Body of pancreas (tissue), 4 donors: Measurements from ENCODE around the gene FSCB. TPM values are rescaled to one million over a fixed set of nuclear protein-coding genes. Genes with fewer than 3 reads are reported as not detected.

ENCODE experiments used
- ATAC-seq: fragments of 150-250 bp; one replicate; pipeline ENCODE4 v1.9.1; 2016
- DNase-seq, 4 donors: peaks; one replicate each; pipeline ENCODE4 v3.0.0-alpha.2; 2019
- H3K27ac ChIP-seq, 4 donors: fragments of 200-600 bp; sonication (generic); 1 replicate in 3 of 4; 2 replicates in 1 of 4; pipeline versions ENCODE4 v1.5.1 to v1.6.1; 2016 to 2019; ENCODE audit warnings: mild to moderate bottlenecking in 1 of 4, mixed read lengths in 1 of 4, moderate library complexity in 1 of 4
- H3K27me3 ChIP-seq, 2 donors: fragments of 200-600 bp; sonication (generic); one replicate each; pipeline ENCODE4 v1.6.0; 2016; ENCODE audit warnings: mild to moderate bottlenecking in 1 of 2
- H3K36me3 ChIP-seq, 2 donors: fragments of 200-600 bp; sonication (generic); replicated peaks in 1 of 2; 2 replicates each; pipeline ENCODE4 v1.5.1; 2016; ENCODE audit warnings: low read depth in 2 of 2; ENCODE audit not compliant: insufficient read depth in 1 of 2
- H3K4me1 ChIP-seq: fragments of 200-600 bp; sonication (generic); one replicate; pipeline ENCODE4 v1.6.0; 2016
- H3K4me3 ChIP-seq, 2 donors: fragments of 200-600 bp; sonication (generic); 1 replicate in 1 of 2; 2 replicates in 1 of 2; pipeline ENCODE4 v1.5.1; 2016 to 2019
- H3K9me3 ChIP-seq, 3 donors: fragments of 200-600 bp; sonication (generic); 1 replicate in 2 of 3; 2 replicates in 1 of 3; pipeline ENCODE4 v1.5.1; 2016
- CTCF ChIP-seq, 7 experiments: fragments of 450-650 bp in 4 of 7; fragments of 200-600 bp in 3 of 7; sonication (generic) in 3 of 7; IDR thresholded peaks; one replicate each; pipeline ENCODE4 v1.5.1; 2016 to 2019; ENCODE audit warnings: antibody characterized with exemption in 7 of 7
- POLR2A ChIP-seq, 3 donors: fragments of 450-650 bp; IDR thresholded peaks; one replicate each; pipeline ENCODE4 v1.6.1; 2016; ENCODE audit warnings: antibody characterized with exemption in 3 of 3, mild to moderate bottlenecking in 2 of 3
- WGBS, 2 donors: methylation state at CpG; one replicate each; pipeline ENCODE4 v1.1.5; 2017; 5-methylcytosine and 5-hydroxymethylcytosine counted together
- intact Hi-C: fragments of 100-400 bp; cut with DNase I; formaldehyde crosslinking; loops from one replicate; pipeline ENCODE4 v1.15.1; 2023
- total RNA-seq, 2 donors: library from RNA; depleted of rRNA; stranded (reverse); fragments of >200 nt; gene quantifications; one replicate each; pipeline ENCODE4 v1.1.0, GENCODE V29; 2016

FSCB gene
- total RNA-seq, 2 donors from 2014 or later, result under 0.01 TPM; not detected in 1

GRCh38 chr14:44463356-44464004, 43.6 kb downstream of the FSCB start:
- Histone ChIP-seq H3K4me1 (no peaks in the 10 kb centered on the region), H3K36me3 (no peaks in the 10 kb centered on the region), H3K9me3 (no peaks in the 10 kb centered on the region), H3K27ac (no peak overlapping the region), H3K4me3 (no peak overlapping the region), H3K27me3 (no peaks in the 10 kb centered on the region)
- intact Hi-C loops, result no loop called here
- DNase-seq (no peak), ATAC-seq (no peak)
- 59 to 61% methylated on average over 4 of the region's 4 CpGs for WGBS, 2 donors
- TF ChIP-seq POLR2A (IDR thresholded peaks at IDR 0.05) (no peak), CTCF (IDR thresholded peaks at IDR 0.05) (no peak)

- ATAC-seq (no peak), DNase-seq (no peak)
- Histone ChIP-seq H3K4me3 (no peak overlapping the region), H3K36me3 (no peaks in the 10 kb centered on the region), H3K4me1 (no peaks in the 10 kb centered on the region), H3K27ac (no peak overlapping the region), H3K27me3 (no peaks in the 10 kb centered on the region), H3K9me3 (no peaks in the 10 kb centered on the region)
- TF ChIP-seq POLR2A (IDR thresholded peaks at IDR 0.05) (no peak), CTCF (IDR thresholded peaks at IDR 0.05) (no peak)
- intact Hi-C loops, result no loop called here
- WGBS, 2 donors, result 64 to 77% methylated on average over 1 of the region's 1 CpG
These were observed 44.7 kb downstream of the FSCB start for GRCh38 chr14:44462381-44462780.

GRCh38 chr14:44461811-44462210, 45.3 kb downstream of the FSCB start:
- DNase-seq (no peak), ATAC-seq (no peak)
- intact Hi-C loops, result no loop called here
- Histone ChIP-seq H3K27ac (no peak overlapping the region), H3K36me3 (no peaks in the 10 kb centered on the region), H3K4me1 (no peaks in the 10 kb centered on the region), H3K4me3 (no peak overlapping the region), H3K9me3 (no peaks in the 10 kb centered on the region), H3K27me3 (no peaks in the 10 kb centered on the region)
- WGBS, 2 donors, result 43 to 48% methylated on average over 2 of the region's 2 CpGs
- TF ChIP-seq CTCF (IDR thresholded peaks at IDR 0.05), result no peak
- no peak for TF ChIP-seq POLR2A (IDR thresholded peaks at IDR 0.05)
